ENCODE data around the gene TFB1M. TPM values are rescaled to one million over a fixed set of nuclear protein-coding genes. Genes with fewer than 3 reads are reported as not detected.

Gene TFB1M
- total RNA-seq, 2 donors from 2014 or later, result 6.6 to 11.0 TPM

GRCh38 chr6:155244434-155244833 lies 69.8 kb downstream of the TFB1M start:
- Histone ChIP-seq H3K27me3 (replicated peaks; ENCODE audit: insufficient read depth) (no peaks in the 10 kb centered on the region), H3K9me3 (no peaks in the 10 kb centered on the region), H3K27ac (no peak overlapping the region), H3K36me3 (peaks cover 3% of the 10 kb centered on the region), H3K4me1 (ENCODE audit: control insufficient read depth in 1 of 2, low read depth in 2 of 2) (peaks cover 0 to 1% of the 10 kb centered on the region in 2 donors), H3K4me3 (no peak overlapping the region)
- TF ChIP-seq CTCF (IDR thresholded peaks at IDR 0.05), result no peak
- DNase-seq (ENCODE audit: low spot score) (no peak), ATAC-seq (ENCODE audit: insufficient number of reproducible peaks, low FRiP score, low read depth) (no peak)

DNA sequence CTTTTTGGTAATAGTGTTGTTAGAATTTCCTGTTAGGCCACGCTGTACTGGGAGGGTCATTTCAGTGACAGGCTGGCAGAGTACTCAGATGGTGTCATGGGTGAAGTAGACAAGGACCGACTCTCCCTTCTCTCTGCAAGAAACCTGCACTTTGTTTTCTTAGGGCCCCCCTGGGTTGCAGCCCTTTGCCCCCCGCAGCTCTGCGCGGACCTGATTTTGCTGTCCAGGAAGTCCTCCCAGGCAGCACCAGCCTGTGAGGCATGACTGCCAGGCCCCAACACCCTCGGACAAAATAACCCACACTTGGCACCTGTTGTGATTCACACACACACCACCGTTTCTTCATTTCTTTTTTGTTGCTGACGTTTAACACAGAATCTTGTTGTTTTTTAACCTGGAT lies 72.3 kb downstream of the TFB1M start:
- no peaks in the 10 kb centered on the region for H3K9me3 ChIP-seq
- peaks cover 3% of the 10 kb centered on the region for H3K36me3 ChIP-seq
- ATAC-seq (ENCODE audit: insufficient number of reproducible peaks, low FRiP score, low read depth) (no peak), DNase-seq (ENCODE audit: low spot score) (no peak)
- H3K4me3 ChIP-seq, result no peak overlapping the region
- H3K27me3 ChIP-seq (replicated peaks; ENCODE audit: insufficient read depth), result no peaks in the 10 kb centered on the region
- no peaks in the 10 kb centered on the region for H3K4me1 ChIP-seq (ENCODE audit: control insufficient read depth in 1 of 2, low read depth in 2 of 2)
- no peak for TF ChIP-seq CTCF (IDR thresholded peaks at IDR 0.05)
- no peak overlapping the region for H3K27ac ChIP-seq

DNA sequence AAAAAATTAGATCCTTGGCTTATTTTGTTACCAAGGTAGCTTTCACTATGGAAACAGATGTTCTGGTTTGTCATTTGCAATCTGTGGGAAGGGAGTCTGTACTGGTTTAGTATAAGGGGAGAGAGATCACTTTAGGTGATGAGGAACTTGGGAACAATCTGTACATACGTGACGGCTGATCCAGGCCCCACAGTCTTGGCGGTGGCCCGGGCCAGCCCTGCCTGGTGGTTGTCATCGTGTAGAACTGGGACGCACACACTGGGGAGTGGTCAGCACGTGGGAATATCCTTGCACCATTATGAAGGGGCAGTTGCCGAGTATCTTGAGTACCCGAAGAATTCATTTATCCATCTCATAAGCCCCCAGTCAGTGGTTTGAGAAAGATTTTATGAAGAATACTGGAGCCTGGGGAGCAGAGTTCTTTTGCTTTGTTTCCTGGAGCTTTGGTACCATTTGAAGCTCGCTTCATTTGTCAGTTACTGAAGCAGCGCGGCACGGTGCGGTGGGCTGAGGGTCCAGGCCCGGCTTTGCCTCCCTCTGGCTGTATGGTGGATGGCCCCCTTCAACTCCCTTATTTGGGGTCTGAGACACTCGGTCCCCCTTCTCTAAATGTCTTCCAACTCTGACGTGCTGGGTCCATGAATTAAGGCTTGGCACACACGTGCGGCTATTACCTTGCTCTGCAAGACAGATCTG lies 73.2 kb downstream of the TFB1M start:
- TF ChIP-seq CTCF (IDR thresholded peaks at IDR 0.05), result no peak
- Histone ChIP-seq H3K27me3 (replicated peaks; ENCODE audit: insufficient read depth) (no peaks in the 10 kb centered on the region), H3K4me1 (ENCODE audit: control insufficient read depth in 1 of 2, low read depth in 2 of 2) (no peaks in the 10 kb centered on the region), H3K4me3 (no peak overlapping the region), H3K36me3 (peaks cover 3% of the 10 kb centered on the region), H3K27ac (no peak overlapping the region), H3K9me3 (no peaks in the 10 kb centered on the region)
- ATAC-seq (ENCODE audit: insufficient number of reproducible peaks, low FRiP score, low read depth) (no peak), DNase-seq (ENCODE audit: low spot score) (no peak)

DNA sequence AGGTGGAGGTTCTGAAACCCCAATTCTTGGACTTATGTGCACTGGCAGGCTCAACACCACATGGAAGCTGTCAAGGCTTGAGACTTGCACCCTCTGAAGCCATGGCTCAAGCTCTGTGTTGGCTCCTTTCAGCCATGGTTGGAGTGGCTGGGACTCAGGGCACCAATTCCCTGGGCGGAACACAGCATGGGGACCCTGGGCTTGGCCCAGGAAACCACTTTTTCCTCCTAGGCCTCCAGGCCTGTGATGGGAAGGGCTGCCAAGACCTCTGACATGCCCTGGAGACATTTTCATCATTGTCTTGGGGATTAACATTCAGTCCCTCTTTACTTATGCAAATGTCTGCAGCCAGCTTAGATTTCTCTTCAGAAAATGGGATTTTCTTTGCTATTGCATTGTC lies 76.7 kb downstream of the TFB1M start:
- ATAC-seq (ENCODE audit: insufficient number of reproducible peaks, low FRiP score, low read depth), result no peak
- peaks cover 3% of the 10 kb centered on the region for H3K36me3 ChIP-seq
- DNase-seq (ENCODE audit: low spot score), result no peak
- no peak for TF ChIP-seq CTCF (IDR thresholded peaks at IDR 0.05)
- H3K27ac ChIP-seq, result no peak overlapping the region
- no peaks in the 10 kb centered on the region for H3K4me1 ChIP-seq (ENCODE audit: control insufficient read depth in 1 of 2, low read depth in 2 of 2)
- no peaks in the 10 kb centered on the region for H3K9me3 ChIP-seq
- no peaks in the 10 kb centered on the region for H3K27me3 ChIP-seq (replicated peaks; ENCODE audit: insufficient read depth)
- no peak overlapping the region for H3K4me3 ChIP-seq

DNA sequence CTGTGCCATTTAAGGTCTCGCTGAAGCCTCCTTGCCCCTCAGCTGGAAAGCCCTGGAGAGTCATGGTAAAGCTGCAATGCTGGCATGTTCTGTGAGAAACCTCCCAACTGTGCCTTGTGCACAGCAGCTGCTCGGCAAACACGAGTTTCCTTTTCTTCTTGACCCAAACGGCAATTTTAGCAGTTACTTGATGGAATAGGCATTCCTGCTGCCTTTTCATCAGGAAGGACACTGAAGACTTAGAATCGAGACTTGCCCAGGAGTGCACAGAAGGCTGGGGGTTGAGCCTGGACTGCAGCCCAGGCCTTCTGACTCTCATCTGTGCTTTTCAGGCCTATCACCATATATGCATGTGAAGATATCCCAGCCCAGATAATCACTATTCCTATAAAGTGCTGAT lies 79.2 kb downstream of the TFB1M start:
- Histone ChIP-seq H3K9me3 (no peaks in the 10 kb centered on the region), H3K27me3 (replicated peaks; ENCODE audit: insufficient read depth) (no peaks in the 10 kb centered on the region), H3K36me3 (no peaks in the 10 kb centered on the region), H3K27ac (no peak overlapping the region), H3K4me3 (no peak overlapping the region), H3K4me1 (ENCODE audit: control insufficient read depth in 1 of 2, low read depth in 2 of 2) (no peaks in the 10 kb centered on the region)
- no peak for ATAC-seq (ENCODE audit: insufficient number of reproducible peaks, low FRiP score, low read depth)
- DNase-seq (ENCODE audit: low spot score), result no peak
- no peak for TF ChIP-seq CTCF (IDR thresholded peaks at IDR 0.05)
